NCI-H128 (cell line): ENCODE measurements around the gene BRMS1L.
"Not testable (repeated sequence)": the region's sequence is repeated elsewhere in the genome, so short reads cannot be mapped to it uniquely, and the experiment has no call there.

ENCODE experiments used
- DNase-seq: peaks from one replicate; lab custom pipeline; 2025; ENCODE audit not compliant: unreplicated experiment; lab: John Stamatoyannopoulos, UW

BRMS1L gene

DNA sequence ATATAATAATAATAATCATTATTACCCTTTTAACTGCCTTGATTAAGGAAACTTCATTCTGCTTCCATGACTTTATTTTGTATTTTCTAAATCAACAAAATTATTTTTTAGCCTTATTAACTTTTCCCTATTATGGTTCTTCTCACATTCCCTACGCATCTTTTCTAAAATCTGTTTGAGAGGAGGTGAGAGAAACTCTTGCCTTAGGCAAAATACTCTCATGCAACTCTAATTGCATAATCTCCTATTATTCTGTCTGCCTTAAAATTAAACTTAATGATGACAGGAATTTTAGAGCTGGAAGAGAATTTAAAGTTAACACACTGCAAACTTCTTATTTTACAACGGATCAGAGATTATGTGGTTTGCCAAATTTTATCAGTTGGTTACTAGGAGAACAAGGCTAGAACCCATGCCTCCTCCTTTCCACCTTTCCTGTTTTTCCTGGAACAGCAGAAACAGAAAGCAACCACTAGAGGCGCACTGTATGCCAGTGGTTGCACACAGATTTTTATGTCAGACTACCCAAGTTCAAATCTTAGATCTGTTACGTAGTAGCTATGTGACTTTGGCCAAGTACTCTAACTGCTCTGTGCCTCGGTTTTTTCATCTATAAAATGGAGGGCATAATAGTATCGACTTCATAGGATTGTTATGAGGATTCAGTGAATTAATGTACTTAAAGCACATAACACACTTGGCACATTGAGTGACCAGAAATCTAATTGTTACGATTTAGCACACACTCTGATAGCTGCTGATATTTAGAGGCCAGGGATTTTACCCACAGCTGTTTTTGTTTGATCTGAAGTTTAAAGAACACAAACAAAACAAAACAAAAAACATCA is 4.3 kb upstream of the BRMS1L start:
- DNase-seq = no peak

DNA sequence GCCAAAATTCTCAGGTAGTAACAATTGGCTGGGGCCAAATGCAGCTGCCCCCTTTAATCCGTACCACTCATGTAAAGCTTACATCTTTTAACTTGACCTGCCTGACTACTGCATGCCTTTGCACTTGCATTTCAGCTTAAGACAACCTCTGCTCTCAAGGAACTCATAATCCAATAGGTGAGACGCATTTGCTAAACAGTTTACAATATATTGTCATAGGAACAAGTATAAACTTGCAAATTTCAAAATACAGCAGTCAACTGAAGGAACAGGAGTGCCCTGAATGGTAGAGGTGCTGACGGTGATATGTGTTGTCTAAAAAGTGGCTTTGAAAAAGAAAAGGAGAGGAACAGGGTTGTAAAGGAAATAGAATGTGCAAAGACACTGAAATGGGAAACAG is 3.6 kb upstream of the BRMS1L start:
- DNase-seq = no peak

DNA sequence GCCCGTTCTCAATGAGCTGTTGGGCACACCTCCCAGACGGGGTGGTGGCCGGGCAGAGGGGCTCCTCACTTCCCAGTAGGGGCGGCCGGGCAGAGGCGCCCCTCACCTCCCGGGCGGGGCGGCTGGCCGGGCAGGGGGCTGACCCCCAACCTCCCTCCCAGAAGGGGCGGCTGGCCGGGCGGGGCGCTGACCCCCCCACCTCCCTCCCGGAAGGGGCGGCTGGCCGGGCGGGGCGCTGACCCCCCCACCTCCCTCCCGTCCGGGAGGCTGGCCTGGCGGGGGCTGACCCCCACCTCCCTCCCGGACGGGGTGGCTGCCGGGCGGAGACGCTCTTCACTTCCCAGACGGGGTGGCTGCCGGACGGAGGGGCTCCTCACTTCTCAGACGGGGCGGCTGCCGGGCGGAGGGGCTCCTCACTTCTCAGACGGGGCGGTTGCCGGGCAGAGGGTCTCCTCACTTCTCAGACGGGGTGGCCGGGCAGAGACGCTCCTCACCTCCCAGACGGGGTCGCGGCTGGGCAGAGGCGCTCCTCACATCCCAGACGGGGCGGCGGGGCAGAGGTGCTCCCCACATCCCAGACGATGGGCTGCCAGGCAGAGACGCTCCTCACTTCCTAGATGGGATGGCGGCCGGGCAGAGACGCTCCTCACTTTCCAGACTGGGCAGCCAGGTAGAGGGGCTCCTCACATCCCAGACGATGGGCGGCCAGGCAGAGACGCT is 1.5 kb upstream of the BRMS1L start:
- not testable (repeated sequence) for DNase-seq

DNA sequence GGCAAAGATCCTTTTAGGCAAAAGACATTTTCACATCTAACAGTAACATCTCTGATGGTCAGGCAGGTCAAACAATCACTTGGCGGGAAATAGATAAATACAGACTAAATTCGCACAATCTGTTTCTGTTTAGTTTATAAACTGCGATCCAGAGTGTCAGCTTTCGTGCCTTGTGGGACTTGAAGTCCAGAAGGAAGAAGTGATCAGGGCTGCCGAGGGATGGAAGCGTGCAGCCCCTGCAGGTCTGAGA is 245 bp upstream of the BRMS1L start:
- no peak for DNase-seq

DNA sequence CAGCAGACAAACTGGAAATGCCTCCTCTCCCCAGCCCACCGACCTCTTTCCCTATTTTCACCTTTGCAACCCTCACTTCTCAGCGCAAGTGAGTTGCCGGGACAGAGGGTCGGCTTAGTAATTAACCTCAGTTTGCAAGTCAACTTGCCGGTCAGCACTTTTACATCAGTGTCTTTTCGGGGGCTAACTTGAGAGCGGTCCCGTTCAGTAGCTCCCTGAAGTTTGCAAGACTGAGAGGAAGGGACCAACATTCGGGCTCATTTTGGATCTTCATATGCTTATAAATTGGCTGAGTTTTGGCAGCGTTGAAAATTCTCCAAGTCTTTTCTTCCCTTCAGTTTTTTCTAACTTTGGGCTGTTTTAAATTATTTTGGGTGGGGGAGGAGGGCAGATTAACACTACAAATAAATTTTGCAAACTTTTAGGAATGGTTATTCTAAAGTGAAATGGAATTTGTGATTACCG is 846 bp downstream of the BRMS1L start:
- DNase-seq = no peak

DNA sequence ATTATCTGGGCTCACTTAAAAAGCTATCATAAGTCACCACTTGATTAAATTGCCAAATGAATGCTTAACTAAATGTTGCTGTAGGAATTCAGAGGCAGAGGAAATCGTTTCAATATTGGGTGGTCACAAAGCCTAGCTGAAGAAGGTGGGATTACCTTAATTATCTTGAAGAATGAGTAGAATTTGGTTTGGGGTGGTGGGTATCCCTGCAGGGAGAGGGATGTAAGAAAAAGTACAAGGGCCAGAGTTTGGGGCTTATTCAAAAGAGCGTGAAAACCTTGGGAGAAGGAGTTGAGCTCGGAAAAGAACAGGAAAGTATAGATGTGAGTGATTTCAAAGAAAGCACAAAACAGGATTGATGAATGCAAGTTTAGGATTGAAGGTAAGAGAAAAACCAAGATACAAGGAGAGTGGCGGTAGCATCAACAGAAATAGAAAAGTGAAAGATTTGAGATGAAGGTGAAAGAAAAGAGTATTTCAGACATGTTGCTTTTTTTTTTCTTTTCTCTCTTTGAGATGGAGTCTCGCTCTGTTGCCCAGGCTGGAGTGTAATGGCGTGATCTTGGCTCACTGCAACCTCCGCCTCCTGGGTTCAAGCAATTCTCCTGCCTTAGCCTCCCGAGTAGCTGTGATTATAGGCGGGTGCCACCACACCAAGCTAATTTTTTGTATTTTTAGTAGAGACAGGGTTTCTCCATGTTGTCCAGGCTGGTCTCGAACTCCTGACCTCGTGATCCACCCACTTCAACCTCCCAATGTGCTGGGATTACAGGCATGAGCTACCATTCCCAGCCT is 1.7 kb downstream of the BRMS1L start:
- DNase-seq = no peak

DNA sequence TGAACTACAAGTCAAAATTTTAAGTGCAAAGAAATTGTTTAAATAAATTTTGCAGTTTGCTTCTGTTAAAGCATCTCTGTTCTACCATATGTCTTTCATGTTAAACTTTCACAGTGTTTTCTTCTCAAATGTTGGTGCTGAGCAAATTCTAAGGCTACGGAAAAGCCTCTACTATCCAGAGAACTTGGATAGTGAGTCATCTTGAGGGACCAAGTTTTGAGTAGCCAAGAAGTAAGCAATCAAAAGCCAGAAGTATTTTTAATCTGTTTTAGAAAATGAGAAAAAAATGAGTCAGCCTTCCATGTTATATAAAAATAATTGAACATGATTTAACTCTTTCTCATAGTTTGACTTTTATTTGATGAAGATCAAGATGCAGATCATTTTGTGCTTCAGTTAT is 3.3 kb downstream of the BRMS1L start:
- no peak for DNase-seq

DNA sequence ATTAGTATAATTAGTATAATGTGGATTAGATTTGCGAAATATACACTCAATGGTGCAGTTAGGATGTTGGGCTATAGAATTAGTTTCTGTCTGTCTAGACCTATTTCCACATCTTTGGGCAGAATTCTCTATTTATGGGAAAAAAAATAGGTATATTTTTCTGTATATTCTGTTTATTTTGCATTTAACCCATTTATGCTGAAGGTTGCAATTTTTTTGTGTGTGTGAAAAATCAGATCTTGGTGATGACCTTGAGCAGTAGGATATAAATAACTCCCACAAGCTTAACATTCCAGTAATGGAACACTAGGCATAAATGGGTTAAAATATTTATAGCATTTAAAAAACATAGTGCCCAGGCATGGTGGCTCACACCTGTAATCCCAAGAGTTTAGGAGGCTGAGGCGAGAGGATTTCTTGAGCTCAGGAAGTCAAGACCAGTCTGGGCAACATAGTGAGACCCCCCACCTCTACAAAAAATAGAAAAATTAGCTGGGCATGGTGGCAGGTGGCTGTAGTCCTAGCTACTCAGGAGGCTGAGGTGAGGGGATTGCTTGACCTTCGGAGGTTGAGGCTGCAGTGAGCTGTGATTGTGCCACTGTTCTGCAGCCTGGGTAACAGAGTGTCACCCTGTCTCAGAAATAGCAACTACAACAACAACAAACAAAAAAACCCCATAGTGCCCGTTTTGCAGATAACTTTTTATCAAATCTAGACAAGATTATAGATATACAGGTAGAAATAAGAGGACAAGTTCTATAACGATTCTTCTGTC is 9.3 kb downstream of the BRMS1L start:
- DNase-seq = no peak

DNA sequence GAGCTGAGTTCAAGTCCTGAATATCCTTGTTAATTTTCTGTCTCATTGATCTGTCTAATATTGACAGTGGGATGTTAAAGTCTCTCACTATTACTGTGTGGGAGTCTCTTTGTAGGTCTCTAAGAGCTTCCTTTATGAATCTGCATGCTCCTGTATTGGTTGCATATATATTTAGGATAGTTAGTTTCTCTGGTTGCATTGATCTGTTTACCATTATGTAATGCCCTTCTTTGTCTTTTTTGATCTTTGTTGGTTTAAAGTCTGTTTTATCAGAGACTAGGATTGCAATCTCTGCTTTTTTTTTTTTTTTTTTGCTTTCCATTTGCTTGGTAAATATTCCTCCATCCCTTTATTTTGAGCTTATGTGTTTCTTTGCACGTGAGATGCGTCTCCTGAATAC is 15.6 kb downstream of the BRMS1L start:
- DNase-seq = not testable (repeated sequence)

DNA sequence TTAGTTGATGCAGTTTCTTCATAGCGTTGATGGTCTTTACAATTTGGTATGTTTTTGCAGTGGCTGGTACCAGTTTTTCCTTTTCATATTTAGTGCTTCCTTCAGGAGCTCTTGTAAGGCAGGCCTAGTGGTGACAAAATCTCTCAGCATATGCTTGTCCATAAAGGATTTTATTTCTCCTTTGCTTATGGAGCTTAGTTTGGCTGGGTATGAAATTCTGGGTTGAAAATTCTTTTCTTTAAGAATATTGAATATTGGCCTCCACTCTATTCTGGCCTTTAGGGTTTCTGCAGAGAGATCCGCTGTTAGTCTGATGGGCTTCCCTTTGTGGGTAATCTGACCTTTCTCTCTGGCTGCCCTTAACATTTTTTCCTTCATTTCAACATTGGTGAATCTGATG is 16.1 kb downstream of the BRMS1L start:
- not testable (repeated sequence) for DNase-seq

DNA sequence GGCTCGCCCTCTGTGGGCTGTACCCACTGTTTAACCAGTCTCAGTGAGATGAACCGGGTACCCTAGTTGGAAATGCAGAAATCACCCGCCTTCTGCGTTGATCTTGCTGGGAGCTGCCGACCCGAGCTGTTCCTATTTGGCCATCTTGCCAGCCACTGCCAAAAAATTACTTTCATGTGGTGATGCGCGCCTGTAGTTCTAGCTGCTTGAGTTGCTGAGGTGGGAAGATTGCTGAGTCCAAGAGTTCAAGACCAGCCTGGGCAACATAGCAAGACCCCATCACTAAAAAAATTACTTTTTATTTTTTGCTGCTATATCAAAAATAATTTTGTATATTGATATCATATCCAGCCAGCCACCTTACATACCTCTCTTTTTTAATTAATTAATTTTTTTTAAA is 18.4 kb downstream of the BRMS1L start:
- no peak for DNase-seq

DNA sequence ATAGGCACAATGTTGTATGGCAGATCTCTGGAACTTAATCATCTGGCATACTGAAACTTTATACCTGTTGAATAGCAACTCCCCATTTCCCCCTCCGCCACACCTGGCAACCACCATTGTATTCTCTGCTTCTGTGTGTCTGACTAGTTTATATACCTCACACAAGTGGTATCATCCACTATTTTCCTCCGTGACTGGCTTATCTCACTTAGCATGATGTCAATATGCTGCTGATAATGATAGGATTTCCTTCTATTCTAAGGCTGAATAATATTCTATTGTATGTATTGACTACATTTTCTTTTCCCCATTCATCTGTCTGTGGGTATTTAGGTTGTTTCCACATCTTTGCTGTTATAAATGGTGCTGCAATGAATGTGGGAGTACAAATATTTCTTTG is 21.5 kb downstream of the BRMS1L start:
- no peak for DNase-seq

DNA sequence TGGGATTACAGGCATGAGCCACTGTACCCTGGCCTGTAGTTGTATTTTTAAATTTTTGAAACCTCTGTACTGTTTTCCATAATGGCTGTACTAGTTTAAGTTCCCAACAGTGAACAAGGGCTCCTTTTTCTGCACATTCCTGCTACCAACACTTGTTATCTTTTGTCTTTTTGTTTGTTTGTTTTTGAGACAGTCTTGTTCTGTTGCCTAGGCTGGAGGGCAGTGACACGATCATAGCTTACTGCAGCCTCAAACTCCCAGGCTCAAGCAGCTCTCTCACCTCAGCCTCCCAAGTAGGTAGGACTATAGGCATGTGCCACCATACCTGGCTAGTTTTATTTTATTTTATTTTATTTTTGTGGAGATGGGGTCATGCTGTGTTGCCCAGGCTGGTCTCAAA is 23.0 kb downstream of the BRMS1L start:
- no peak for DNase-seq

DNA sequence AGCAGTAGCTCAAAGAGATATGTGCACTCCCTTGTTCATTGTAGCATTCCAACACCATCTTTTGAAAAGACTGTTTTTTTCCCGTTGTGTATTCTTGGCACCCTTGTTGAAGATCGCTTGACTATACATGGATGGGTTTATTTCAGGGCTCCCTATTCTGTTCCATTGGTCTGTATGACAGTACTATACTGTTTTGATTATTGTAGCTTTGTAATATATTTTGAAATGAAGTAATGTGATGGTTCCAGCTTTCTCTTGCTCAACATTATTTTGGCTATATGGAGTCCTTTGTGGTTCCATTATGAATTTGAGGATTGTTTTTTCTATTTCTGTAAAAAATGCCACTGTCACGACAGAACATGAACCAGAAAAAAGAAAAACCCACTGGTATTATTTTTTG is 25.7 kb downstream of the BRMS1L start:
- no peak for DNase-seq

DNA sequence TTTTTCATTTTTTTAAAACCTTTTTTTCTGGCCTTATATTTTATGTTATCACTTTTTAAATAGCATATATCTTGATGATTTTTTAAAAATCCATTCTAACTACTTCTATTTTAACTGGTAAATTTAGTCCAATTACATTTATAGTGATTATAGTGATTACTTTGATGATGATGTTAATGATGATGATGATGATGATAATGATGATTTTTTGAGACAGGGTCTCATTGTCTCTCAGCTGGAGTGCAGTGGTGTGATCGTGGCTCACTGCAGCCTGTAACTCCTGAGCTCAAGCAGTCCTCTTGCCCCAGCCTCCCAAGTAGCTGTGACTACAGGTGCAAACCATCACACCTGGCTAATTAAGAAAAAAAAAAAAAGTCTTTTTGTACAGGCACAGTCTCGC is 27.1 kb downstream of the BRMS1L start:
- no peak for DNase-seq

DNA sequence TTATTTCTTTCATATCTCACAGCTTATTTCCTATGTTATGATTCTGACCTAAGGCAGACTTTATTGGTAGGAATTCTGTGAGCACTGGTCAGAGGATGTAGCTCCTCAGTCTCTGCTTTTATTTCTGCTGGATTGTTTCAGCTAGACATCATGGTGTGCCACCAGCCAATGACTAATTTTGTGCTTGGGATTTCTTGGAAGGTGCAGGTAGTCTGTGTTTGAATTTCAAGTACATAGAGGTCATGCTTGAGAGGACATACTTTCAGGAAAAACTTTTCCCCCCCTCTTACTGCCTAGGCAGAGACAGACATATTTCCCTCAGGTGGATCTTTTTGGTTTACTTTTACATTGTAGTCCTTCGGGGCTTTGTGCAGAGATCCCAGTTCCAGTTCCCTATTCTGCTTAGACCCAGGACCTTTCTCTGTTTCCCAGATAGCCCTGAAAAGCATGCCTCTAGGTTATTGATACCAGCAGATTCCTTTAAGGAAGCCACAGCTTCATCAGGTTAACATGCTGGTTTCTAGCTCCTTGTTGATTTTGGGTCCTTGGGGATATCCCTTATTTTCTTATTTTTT is 28.6 kb downstream of the BRMS1L start:
- DNase-seq = no peak

DNA sequence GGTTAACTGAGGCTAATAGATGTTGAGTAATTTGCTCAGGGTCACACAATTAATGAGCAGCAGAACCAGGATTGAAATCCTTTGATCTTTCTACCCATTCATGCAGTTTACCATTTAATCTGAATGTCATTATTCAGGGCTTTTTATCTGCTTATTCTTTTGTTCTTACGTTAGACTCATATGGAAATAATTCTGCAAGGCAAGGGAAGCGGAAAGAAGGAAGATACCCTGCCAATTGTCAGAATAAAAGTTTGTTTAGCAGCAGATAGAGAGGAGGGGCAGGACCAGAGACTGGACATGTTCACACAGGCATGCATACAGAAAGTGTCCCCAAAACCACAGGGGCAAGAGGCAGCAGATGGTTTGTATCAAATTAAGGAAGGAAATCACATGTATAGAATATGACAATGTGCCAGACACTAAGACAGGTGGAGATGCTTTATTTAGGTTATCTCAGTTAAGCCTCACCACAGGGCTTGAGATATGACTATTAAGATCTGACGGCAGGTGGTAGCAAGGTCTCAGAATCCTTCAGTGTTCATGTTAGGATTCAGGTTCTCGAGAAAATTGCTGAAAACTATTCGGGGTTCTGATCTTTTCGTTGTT is 29.8 kb downstream of the BRMS1L start:
- no peak for DNase-seq

DNA sequence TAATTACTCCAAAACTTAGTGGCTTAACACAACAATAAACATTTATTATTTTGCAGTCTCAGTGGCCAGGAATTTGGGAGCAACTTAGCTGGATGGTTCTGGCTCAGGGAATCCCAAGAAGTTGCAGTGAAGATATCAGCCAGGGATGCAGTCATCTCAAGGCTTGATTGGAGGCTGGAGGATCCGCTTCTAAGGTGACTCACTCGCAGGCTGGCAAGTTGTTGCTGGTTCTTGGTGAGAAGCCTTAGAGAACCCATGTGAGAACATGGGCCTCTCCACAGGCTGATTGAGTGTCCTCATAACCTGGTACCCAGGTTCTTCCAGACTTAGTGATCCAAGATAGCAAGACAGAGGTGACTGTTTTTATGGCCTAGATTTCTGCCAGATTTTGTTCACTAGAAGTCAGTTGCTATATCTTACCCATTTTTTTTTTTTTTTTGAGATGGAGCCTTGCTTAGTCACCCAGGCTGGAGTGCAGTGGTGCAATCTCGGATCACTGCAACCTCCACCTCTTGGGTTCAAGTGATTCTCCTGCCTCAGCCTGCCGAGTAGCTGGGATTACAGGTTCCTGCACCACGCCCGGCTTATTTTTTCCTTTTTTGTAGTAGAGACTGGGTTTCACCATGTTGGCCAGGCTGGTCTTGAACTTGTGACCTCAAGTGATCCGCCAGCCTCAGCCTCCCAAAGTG is 32.5 kb downstream of the BRMS1L start:
- no peak for DNase-seq

DNA sequence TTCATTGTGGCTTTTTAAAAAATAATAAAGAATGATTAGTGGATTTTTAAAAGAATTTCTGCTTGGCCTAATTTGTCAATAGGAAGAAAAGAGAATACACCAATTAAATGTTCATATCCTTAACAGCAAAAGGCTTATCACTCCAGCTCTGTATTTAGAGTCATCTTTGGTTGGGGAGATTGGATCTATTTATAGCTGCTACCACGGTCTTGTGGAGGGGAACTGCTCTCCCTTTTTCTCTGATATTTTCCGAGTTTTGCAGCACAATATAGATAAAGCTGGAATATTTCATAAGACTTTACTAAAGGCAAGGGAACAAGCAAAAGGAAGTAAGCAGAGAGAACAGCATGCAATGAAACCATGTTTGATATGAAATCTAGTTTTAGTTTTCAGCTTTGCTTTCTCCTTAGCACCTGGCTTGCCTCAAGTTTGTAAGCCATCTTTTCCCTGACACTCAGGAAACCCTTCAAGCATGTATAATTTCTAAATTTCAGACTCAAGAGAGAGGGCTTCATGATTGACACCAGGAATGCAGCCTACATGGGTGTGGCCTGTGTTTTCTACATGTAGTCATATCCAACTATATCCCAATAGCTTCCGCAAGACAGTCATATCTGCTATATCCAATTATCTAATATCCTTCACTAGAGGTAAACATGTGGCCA is 35.2 kb downstream of the BRMS1L start:
- no peak for DNase-seq
